ENCODE data around the gene INPP1. TPM values are rescaled to one million over a fixed set of nuclear protein-coding genes. Genes with fewer than 3 reads are reported as not detected.
A peak's percentile ranks its signal among the peaks of the same experiment; 100 is the strongest.
"Not testable (repeated sequence)": the region's sequence is repeated elsewhere in the genome, so short reads cannot be mapped to it uniquely, and the experiment has no call there.

The INPP1 gene
- 10 to 100 TPM in 2 of 3 donors, 1 to 10 TPM in 1; 7.4 to 24.3 (median 15.5) TPM for total RNA-seq

- Histone ChIP-seq H3K4me1 (no peaks in the 10 kb centered on the region), H3K36me3 (no peaks in the 10 kb centered on the region), H3K9me3 (no peaks in the 10 kb centered on the region), H3K27ac (peak within 1 kb of the TSS; percentile 95 to 96), H3K4me3 (peak within 1 kb of the TSS; percentile 69 to 84 (median 73)), H3K27me3 (no peaks in the 10 kb centered on the region)
- intact Hi-C loops (cut with DNase I; ENCODE audit: low total_unique reads) = no loop called here
- TF ChIP-seq POLR2AphosphoS5 (IDR thresholded peaks at IDR 0.05) (peak in 2 of 3 donors; percentile 24 to 28), POLR2A (IDR thresholded peaks at IDR 0.05) (no peak)
- TF ChIP-seq, protein P1, sequence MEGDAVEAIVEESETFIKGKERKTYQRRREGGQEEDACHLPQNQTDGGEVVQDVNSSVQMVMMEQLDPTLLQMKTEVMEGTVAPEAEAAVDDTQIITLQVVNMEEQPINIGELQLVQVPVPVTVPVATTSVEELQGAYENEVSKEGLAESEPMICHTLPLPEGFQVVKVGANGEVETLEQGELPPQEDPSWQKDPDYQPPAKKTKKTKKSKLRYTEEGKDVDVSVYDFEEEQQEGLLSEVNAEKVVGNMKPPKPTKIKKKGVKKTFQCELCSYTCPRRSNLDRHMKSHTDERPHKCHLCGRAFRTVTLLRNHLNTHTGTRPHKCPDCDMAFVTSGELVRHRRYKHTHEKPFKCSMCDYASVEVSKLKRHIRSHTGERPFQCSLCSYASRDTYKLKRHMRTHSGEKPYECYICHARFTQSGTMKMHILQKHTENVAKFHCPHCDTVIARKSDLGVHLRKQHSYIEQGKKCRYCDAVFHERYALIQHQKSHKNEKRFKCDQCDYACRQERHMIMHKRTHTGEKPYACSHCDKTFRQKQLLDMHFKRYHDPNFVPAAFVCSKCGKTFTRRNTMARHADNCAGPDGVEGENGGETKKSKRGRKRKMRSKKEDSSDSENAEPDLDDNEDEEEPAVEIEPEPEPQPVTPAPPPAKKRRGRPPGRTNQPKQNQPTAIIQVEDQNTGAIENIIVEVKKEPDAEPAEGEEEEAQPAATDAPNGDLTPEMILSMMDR (IDR thresholded peaks at IDR 0.05) = no peak
- DNase-seq (ENCODE audit: low spot score in 2 of 2) = peak; percentile 35 to 54
These were observed at the start of gene INPP1 for GRCh38 chr2:190343536-190344275. Gene INPP1, plus strand, starts transcription at chr2:190343589. Its CDS starts 16,514 bp downstream, at chr2:190360103.

DNA sequence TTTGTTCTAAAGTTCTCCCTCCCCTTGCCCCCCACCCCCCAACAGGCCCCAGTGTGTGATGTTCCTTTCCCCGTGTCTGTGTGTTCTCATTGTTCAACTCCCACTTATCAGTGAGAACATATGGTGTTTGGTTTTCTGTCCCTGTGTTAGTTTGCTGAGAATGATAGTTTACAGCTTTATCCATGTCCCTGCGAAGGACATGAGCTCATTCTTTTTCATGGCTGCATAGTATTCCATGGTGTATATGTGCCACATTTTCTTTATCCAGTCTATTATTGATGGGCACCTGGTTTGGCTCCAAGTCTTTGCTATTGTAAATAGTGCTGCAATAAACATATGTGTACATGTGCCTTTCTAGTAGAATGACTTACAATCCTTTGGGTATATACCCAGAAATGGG lies 45.5 kb upstream of the INPP1 start:
- DNase-seq (ENCODE audit: low spot score in 2 of 2); H3K27me3 ChIP-seq; H3K27ac ChIP-seq; H3K4me1 ChIP-seq; H3K36me3 ChIP-seq; H3K9me3 ChIP-seq; H3K4me3 ChIP-seq; intact Hi-C loops (cut with DNase I; ENCODE audit: low total_unique reads): not testable (repeated sequence)

- H3K4me3 ChIP-seq = no peak overlapping the region
These were observed 42.4 kb upstream of the INPP1 start for GRCh38 chr2:190301032-190301431.

GRCh38 chr2:190302052-190302451 lies 41.3 kb upstream of the INPP1 start:
- H3K9me3 ChIP-seq = no peaks in the 10 kb centered on the region
- H3K4me1 ChIP-seq = no peaks in the 10 kb centered on the region
- H3K36me3 ChIP-seq = no peaks in the 10 kb centered on the region
- H3K4me3 ChIP-seq = no peak overlapping the region
- TF ChIP-seq POLR2A (IDR thresholded peaks at IDR 0.05) (no peak), POLR2AphosphoS5 (IDR thresholded peaks at IDR 0.05) (no peak)
- TF ChIP-seq, protein P1 (IDR thresholded peaks at IDR 0.05) = no peak
- intact Hi-C loops (cut with DNase I; ENCODE audit: low total_unique reads) = no loop called here
- no peak for DNase-seq (ENCODE audit: low spot score in 2 of 2)
- H3K27me3 ChIP-seq = no peaks in the 10 kb centered on the region
- no peak overlapping the region for H3K27ac ChIP-seq

More at GRCh38 chr2:190301032-190301431, 42.4 kb upstream of the INPP1 start:
- no peaks in the 10 kb centered on the region for H3K9me3 ChIP-seq
- no peaks in the 10 kb centered on the region for H3K36me3 ChIP-seq
- H3K4me1 ChIP-seq = no peaks in the 10 kb centered on the region
- TF ChIP-seq POLR2A (IDR thresholded peaks at IDR 0.05) = no peak
- TF ChIP-seq, protein P1 (IDR thresholded peaks at IDR 0.05) = no peak
- TF ChIP-seq POLR2AphosphoS5 (IDR thresholded peaks at IDR 0.05) = no peak
- no peak for DNase-seq (ENCODE audit: low spot score in 2 of 2)
- no peaks in the 10 kb centered on the region for H3K27me3 ChIP-seq
- no peak overlapping the region for H3K27ac ChIP-seq
- intact Hi-C loops (cut with DNase I; ENCODE audit: low total_unique reads) = no loop called here

DNA sequence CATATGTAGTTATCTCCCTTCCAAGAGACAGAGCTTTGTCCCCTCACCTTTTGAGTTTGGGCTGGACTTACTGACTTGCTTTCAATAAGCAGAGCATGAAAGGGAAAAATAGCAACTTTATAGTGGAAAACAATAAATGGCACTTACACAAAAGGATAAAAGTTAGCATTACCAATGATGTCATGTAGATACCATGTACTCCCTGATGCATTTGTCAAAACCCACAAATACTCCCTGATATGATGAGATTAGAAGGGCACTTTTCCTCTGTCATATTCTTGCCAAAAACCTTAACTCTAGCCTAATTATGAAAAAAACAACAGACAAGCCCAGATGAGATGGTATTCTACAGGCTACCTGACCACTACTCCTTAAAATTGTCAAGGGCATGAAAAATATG lies 39.7 kb upstream of the INPP1 start:
- no peaks in the 10 kb centered on the region for H3K9me3 ChIP-seq
- H3K27me3 ChIP-seq = no peaks in the 10 kb centered on the region
- no peaks in the 10 kb centered on the region for H3K36me3 ChIP-seq
- H3K27ac ChIP-seq = no peak overlapping the region
- intact Hi-C loops (cut with DNase I; ENCODE audit: low total_unique reads) = no loop called here
- no peaks in the 10 kb centered on the region for H3K4me1 ChIP-seq
- TF ChIP-seq, protein P1 (IDR thresholded peaks at IDR 0.05) = no peak
- TF ChIP-seq POLR2AphosphoS5 (IDR thresholded peaks at IDR 0.05) = no peak
- TF ChIP-seq POLR2A (IDR thresholded peaks at IDR 0.05) = no peak
- H3K4me3 ChIP-seq = no peak overlapping the region
- no peak for DNase-seq (ENCODE audit: low spot score in 2 of 2)
